Right atrium auricular region (tissue), 2 donors: Measurements from ENCODE around the gene TMEM40. TPM values are rescaled to one million over a fixed set of nuclear protein-coding genes. Genes with fewer than 3 reads are reported as not detected.

Source experiments
- DNase-seq: peaks from one replicate; pipeline ENCODE4 v3.0.0-alpha.2; 2019; ENCODE audit warnings: low spot score
- H3K27ac ChIP-seq, 2 donors: fragments of 200-600 bp; sonication (generic); 1 replicate in 1 of 2; 2 replicates in 1 of 2; pipeline ENCODE4 v1.5.1; 2016 to 2019
- H3K27me3 ChIP-seq, 2 donors: fragments of 200-600 bp; sonication (generic); one replicate each; pipeline versions ENCODE4 v1.5.1 to v1.6.0; 2017 to 2019
- H3K36me3 ChIP-seq: fragments of 200-600 bp; sonication (generic); one replicate; pipeline ENCODE4 v1.5.1; 2016
- H3K4me1 ChIP-seq, 2 donors: fragments of 200-600 bp; sonication (generic); one replicate each; pipeline versions ENCODE4 v1.5.1 to v1.6.0; 2017 to 2019
- H3K4me3 ChIP-seq, 2 donors: fragments of 200-600 bp; sonication (generic); 1 replicate in 1 of 2; 2 replicates in 1 of 2; pipeline ENCODE4 v1.5.1; 2017 to 2019; ENCODE audit warnings: mild to moderate bottlenecking in 1 of 2, moderate library complexity in 1 of 2
- H3K9me3 ChIP-seq, 2 donors: fragments of 200-600 bp; sonication (generic); one replicate each; pipeline ENCODE4 v1.5.1; 2019
- CTCF ChIP-seq, 2 donors: fragments of 200-600 bp; sonication (generic); IDR thresholded peaks; one replicate each; pipeline ENCODE4 v1.5.1; 2019; ENCODE audit warnings: antibody characterized with exemption in 2 of 2
- total RNA-seq, 2 donors: library from RNA; depleted of rRNA; stranded (reverse); fragments of >200 nt; gene quantifications; one replicate each; pipeline ENCODE4 v1.1.0, GENCODE V29; 2016

The TMEM40 gene
- total RNA-seq, 2 donors from 2014 or later: 1.8 to 2.3 TPM

GRCh38 chr3:12799525-12800440 is 40.7 kb upstream of the TMEM40 start:
- Histone ChIP-seq H3K4me3 (no peak overlapping the region), H3K9me3 (no peaks in the 10 kb centered on the region), H3K36me3 (peaks cover 18% of the 10 kb centered on the region), H3K4me1 (peaks cover 0 to 32% of the 10 kb centered on the region in 2 donors), H3K27ac (peak overlapping the region; percentile 89 to 97), H3K27me3 (no peaks in the 10 kb centered on the region)
- DNase-seq: no peak
- no peak for TF ChIP-seq CTCF (IDR thresholded peaks at IDR 0.05)

GRCh38 chr3:12798559-12799179 is 39.6 kb upstream of the TMEM40 start:
- Histone ChIP-seq H3K27me3 (no peaks in the 10 kb centered on the region), H3K4me3 (peak overlapping the region; percentile 15 to 71), H3K27ac (peak overlapping the region; percentile 89 to 97), H3K4me1 (peaks cover 0 to 32% of the 10 kb centered on the region in 2 donors), H3K36me3 (peaks cover 7% of the 10 kb centered on the region), H3K9me3 (no peaks in the 10 kb centered on the region)
- TF ChIP-seq CTCF (IDR thresholded peaks at IDR 0.05): no peak
- DNase-seq: no peak

- Histone ChIP-seq H3K27me3 (no peaks in the 10 kb centered on the region), H3K4me1 (peaks cover 0 to 32% of the 10 kb centered on the region in 2 donors), H3K27ac (peak overlapping the region; percentile 89 to 97), H3K9me3 (no peaks in the 10 kb centered on the region), H3K36me3 (peaks cover under 1% of the 10 kb centered on the region), H3K4me3 (peak overlapping the region; percentile 15 to 71)
- TF ChIP-seq CTCF (IDR thresholded peaks at IDR 0.05): no peak
- no peak for DNase-seq
Measured at GRCh38 chr3:12797892-12798558, 39.0 kb upstream of the TMEM40 start.

- peak overlapping the region; percentile 61 to 71 for H3K4me3 ChIP-seq
- H3K27me3 ChIP-seq: no peaks in the 10 kb centered on the region
- H3K9me3 ChIP-seq: no peaks in the 10 kb centered on the region
- no peak for DNase-seq
- H3K4me1 ChIP-seq: peaks cover 0 to 32% of the 10 kb centered on the region in 2 donors
- peak overlapping the region; percentile 89 to 97 for H3K27ac ChIP-seq
- TF ChIP-seq CTCF (IDR thresholded peaks at IDR 0.05): no peak
- H3K36me3 ChIP-seq: no peaks in the 10 kb centered on the region
Measured at GRCh38 chr3:12797124-12797891, 38.2 kb upstream of the TMEM40 start.
